ENCODE results near the gene NAGA.

NAGA gene

DNA sequence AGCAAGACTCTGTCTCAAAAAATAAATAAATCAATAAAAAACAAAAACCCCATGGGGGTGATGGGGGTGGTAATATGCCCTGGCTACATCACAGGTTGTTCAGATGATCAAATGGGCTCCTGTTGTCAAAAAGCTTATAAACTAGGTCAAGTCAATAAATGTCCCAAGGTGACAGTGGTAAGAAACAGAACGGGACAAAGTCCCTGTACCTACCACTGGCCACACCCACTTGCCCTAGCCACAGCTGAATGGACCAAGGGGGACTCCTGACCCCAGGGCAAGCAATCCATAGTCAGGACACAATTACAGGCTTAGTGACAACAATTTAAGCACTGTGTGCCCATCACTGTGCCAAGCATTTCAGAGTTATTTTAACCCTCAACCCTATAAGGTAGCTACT, 6.0 kb downstream of the NAGA start:
- H3K4me1 ChIP-seq (ENCODE audit: low read depth, poor library complexity, severe bottlenecking): peaks cover 2% of the 10 kb centered on the region
- TF ChIP-seq, protein P1, sequence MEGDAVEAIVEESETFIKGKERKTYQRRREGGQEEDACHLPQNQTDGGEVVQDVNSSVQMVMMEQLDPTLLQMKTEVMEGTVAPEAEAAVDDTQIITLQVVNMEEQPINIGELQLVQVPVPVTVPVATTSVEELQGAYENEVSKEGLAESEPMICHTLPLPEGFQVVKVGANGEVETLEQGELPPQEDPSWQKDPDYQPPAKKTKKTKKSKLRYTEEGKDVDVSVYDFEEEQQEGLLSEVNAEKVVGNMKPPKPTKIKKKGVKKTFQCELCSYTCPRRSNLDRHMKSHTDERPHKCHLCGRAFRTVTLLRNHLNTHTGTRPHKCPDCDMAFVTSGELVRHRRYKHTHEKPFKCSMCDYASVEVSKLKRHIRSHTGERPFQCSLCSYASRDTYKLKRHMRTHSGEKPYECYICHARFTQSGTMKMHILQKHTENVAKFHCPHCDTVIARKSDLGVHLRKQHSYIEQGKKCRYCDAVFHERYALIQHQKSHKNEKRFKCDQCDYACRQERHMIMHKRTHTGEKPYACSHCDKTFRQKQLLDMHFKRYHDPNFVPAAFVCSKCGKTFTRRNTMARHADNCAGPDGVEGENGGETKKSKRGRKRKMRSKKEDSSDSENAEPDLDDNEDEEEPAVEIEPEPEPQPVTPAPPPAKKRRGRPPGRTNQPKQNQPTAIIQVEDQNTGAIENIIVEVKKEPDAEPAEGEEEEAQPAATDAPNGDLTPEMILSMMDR (conservative IDR thresholded peaks at IDR 0.05; ENCODE audit: low read depth, low read length): no peak
- H3K79me2 ChIP-seq (ENCODE audit: insufficient read depth, low read depth): no peaks in the 10 kb centered on the region
- no peak overlapping the region for H3K4me2 ChIP-seq
- H4K20me1 ChIP-seq (ENCODE audit: insufficient read depth): no peaks in the 10 kb centered on the region
- H3K4me3 ChIP-seq (IDR thresholded peaks at IDR 0.05; ENCODE audit: insufficient read depth, low read depth, low read length): no peak overlapping the region
- no peak overlapping the region for H3K27ac ChIP-seq
- no peak overlapping the region for H2AFZ ChIP-seq (ENCODE audit: low read depth)
- H3K27me3 ChIP-seq (ENCODE audit: insufficient read depth, low read depth): no peaks in the 10 kb centered on the region
- H3K9ac ChIP-seq: no peak overlapping the region
- no peaks in the 10 kb centered on the region for H3K36me3 ChIP-seq (ENCODE audit: insufficient read depth)

- Histone ChIP-seq H4K20me1 (ENCODE audit: insufficient read depth) (no peaks in the 10 kb centered on the region), H3K4me2 (no peak overlapping the region), H3K4me3 (IDR thresholded peaks at IDR 0.05; ENCODE audit: insufficient read depth, low read depth, low read length) (no peak overlapping the region), H3K27me3 (ENCODE audit: insufficient read depth, low read depth) (no peaks in the 10 kb centered on the region), H3K27ac (no peak overlapping the region), H3K4me1 (ENCODE audit: low read depth, poor library complexity, severe bottlenecking) (no peaks in the 10 kb centered on the region), H3K9ac (no peak overlapping the region), H3K36me3 (ENCODE audit: insufficient read depth) (no peaks in the 10 kb centered on the region), H2AFZ (ENCODE audit: low read depth) (no peak overlapping the region), H3K79me2 (ENCODE audit: insufficient read depth, low read depth) (no peaks in the 10 kb centered on the region)
- TF ChIP-seq, protein P1 (conservative IDR thresholded peaks at IDR 0.05; ENCODE audit: low read depth, low read length): no peak
Measured at GRCh38 chr22:42062506-42063170, 8.0 kb downstream of the NAGA start.

- Histone ChIP-seq H3K27me3 (ENCODE audit: insufficient read depth, low read depth) (no peaks in the 10 kb centered on the region), H3K4me3 (IDR thresholded peaks at IDR 0.05; ENCODE audit: insufficient read depth, low read depth, low read length) (no peak overlapping the region), H3K9ac (no peak overlapping the region), H3K27ac (no peak overlapping the region), H3K4me1 (ENCODE audit: low read depth, poor library complexity, severe bottlenecking) (no peaks in the 10 kb centered on the region), H4K20me1 (ENCODE audit: insufficient read depth) (no peaks in the 10 kb centered on the region), H3K79me2 (ENCODE audit: insufficient read depth, low read depth) (no peaks in the 10 kb centered on the region), H2AFZ (ENCODE audit: low read depth) (no peak overlapping the region), H3K36me3 (ENCODE audit: insufficient read depth) (no peaks in the 10 kb centered on the region), H3K4me2 (no peak overlapping the region)
- TF ChIP-seq, protein P1 (conservative IDR thresholded peaks at IDR 0.05; ENCODE audit: low read depth, low read length): no peak
Measured at GRCh38 chr22:42061041-42061440, 9.6 kb downstream of the NAGA start.

GRCh38 chr22:42060489-42060888, 10.1 kb downstream of the NAGA start:
- Histone ChIP-seq H3K4me2 (no peak overlapping the region), H4K20me1 (ENCODE audit: insufficient read depth) (no peaks in the 10 kb centered on the region), H3K9ac (no peak overlapping the region), H3K79me2 (ENCODE audit: insufficient read depth, low read depth) (no peaks in the 10 kb centered on the region), H3K4me3 (IDR thresholded peaks at IDR 0.05; ENCODE audit: insufficient read depth, low read depth, low read length) (no peak overlapping the region), H3K4me1 (ENCODE audit: low read depth, poor library complexity, severe bottlenecking) (no peaks in the 10 kb centered on the region), H3K27ac (no peak overlapping the region), H3K36me3 (ENCODE audit: insufficient read depth) (no peaks in the 10 kb centered on the region), H2AFZ (ENCODE audit: low read depth) (no peak overlapping the region), H3K27me3 (ENCODE audit: insufficient read depth, low read depth) (no peaks in the 10 kb centered on the region)
- TF ChIP-seq, protein P1 (conservative IDR thresholded peaks at IDR 0.05; ENCODE audit: low read depth, low read length): no peak
